Activated CD4-positive, alpha-beta T cell treated with anti-CD3 and anti-CD28 coated beads for 48 hours (primary cell): Measurements from ENCODE around the gene RAD18.

Source experiments
- DNase-seq: peaks from one replicate; pipeline ENCODE4 v3.0.0-alpha.2; 2020

The RAD18 gene

DNA sequence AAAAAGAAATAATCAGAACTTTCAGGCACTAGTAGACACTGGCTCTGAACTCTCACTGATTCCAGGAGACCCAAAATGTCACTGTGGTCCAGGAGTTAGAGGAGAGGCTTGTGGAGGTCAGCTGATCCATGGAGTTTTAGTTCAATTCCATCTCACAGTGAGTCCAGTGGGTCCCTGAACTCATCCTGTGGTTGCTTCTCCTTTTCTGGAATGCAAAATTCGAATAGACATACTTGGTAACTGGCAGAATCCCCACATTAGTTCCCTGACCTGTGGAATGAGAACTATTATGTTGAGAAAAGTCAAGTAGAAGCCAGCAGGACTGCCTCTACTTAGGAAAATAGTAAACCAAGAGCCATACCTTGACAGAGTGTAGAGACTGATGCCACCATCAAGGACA, 106.6 kb downstream of the RAD18 start:
- DNase-seq = no peak

DNA sequence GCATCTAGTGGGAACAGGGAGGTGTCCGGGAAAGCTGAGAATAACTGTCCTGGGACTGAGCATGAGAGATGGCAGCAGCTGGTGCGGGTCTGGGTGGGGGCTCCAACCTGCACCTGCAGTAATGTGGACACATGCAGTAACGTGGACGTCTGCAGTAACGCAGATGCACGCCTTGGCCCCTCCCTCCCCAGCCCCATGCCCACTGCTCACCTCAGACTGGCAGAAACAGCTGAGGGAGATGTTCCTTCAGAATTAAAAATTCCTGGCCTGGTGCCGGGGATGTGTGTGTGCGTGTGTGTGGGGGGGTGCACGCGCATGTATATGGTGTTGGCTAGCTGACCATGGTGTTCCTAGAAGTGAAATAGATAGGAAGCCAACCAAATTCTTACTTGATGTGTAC, 107.2 kb downstream of the RAD18 start:
- DNase-seq = no peak

DNA sequence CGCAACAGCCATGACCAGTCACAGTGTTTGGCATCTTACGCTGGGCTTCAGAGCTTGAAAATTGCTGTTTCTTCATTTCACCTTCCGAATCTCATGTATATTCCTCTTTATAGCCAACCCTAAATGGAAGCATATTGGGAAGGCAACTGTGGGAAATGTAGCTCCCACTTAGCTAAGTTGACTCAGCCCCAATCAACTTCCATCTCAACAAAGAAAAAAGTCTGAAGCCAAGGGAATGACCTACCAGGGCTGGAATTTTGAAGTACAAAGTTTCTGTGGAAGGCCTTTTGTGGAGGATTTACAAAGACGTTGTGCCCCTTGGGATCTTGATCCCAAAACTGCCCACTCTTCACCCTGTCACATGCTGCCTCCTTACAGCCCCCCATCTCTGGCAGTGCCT, 108.6 kb downstream of the RAD18 start:
- DNase-seq = no peak

DNA sequence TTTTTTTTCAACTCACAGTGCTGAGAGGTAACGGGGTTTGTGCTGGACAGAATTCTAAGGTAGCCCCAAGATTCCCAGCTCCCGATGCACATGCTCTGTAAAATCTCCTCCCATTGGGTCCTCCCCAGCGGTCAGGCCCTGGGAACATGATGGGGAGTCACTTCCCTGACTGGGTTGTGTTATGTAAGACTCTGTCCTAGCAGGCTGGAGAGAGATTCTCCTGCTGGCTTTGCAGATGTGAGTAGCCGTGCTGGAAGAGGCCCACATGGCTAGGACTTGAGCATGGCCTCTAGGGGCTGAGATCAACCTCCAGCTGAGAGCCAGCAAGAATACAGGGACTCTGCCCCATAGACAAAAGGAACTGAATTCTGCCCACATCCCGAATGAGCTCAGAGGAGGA, 110.2 kb downstream of the RAD18 start:
- no peak for DNase-seq

DNA sequence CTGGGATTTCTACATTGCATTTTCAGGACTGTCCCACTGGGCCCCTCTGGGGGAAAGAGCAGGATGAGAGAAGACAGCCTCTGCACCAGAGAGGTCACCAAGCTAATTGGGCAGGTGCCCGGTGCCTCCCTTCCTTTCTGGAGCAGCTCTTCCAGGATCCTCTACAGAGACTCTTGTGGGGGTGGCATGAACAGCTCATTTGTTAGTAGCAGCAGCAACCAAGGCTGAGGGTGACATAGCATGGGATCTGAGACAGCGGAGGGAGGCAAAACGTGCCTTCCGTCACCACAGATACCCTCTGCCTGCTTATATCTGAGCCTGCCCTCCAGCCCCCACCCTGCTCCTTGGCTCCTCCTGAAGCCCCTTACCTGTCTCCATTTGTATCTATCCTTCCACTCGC, 110.8 kb downstream of the RAD18 start:
- DNase-seq = no peak

DNA sequence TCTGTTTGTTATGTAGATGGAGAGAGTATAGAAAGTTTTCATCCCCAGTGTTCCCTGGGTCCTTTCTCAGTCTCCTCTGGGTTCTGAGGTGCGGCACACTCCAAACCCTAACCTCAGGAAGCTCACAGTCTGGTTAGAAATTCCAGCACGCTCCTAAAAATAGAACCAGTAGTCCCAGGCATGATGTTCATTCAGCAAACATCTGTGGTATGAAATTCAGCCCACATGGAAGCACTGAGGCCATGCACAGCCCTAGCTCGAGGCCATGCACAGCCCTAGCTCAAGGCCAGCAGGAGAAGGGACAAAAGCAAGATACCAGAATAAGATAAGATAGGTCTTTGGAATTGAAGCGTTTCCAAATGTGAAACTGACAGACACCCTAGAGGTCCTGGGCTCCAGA, 111.6 kb downstream of the RAD18 start:
- DNase-seq = no peak

DNA sequence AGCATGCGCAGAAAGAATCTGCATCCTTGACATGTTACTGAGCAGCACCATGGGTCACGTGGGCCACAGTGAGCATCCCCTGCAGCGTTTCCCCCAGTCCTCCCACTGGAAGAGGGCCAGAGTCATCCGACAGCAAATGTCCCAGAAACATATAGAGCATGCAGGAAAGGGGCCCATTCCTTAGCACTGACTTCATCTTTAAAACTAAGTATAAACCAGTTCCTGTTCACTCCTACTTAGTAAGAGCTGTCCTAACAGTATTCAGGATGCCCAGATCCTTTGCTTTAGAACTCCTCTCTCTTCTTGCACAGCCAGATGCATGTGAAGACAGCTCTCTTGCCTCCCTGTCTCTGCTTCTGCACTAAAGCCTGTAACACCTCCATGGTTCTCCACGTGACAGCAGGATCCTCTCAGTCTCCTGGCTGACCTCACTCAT, 114.6 kb downstream of the RAD18 start:
- no peak for DNase-seq

DNA sequence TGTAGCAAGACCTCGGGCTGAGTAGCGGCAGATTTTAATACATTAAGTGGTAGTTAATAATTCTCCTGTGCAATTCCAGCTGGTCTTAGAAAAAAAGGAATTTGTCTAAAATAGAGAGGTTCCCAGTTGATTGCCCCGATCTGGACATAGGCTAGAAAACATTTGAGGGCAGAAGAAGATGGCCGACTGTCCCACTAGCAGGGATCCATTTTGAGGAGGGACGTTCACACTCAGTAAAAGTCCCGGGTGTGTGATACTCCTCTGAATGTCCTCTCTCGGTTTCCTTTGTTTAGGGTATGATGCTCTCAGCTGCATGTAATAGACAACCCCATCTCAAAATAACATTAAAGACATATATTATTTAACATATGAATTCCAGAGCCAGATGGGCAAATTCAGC, 116.0 kb downstream of the RAD18 start:
- no peak for DNase-seq

DNA sequence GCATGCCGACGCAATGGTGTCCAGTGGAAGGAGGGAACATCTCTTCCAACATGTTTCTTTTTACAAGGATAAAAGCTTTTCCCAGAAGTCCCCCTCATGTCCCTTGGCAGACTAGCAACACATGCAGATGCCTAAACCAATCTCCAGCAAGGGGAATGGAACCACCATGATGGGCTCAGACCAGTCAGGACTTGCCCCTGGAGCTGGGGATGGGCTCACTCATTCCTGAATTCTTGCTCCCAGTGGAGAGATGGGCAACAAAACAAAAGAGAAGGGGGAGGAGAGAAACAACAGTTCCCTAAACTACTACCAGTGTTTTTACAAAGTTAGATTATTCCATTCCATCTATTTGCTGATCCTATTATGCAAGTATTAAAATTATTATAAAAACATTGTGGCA, 117.1 kb downstream of the RAD18 start:
- DNase-seq = no peak

DNA sequence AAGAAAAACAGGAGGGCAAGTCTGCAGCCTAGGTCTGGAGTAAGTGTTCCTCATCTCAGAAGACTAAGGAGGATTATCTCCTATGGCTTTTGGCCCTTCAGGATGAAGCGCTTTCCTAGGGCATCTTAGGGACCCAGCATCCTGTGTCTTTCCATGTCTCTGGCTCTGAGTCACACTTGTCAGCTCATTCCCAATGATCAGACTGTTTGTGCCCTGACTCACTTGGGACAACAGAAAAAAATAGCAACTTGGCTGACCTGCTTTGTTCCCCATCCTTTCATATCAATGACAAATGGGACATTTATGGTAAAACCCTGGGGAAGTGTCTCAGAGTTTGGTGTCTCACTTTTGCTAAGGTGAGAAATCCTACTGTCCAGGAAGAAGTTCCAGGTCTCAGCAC, 117.6 kb downstream of the RAD18 start:
- DNase-seq = no peak

DNA sequence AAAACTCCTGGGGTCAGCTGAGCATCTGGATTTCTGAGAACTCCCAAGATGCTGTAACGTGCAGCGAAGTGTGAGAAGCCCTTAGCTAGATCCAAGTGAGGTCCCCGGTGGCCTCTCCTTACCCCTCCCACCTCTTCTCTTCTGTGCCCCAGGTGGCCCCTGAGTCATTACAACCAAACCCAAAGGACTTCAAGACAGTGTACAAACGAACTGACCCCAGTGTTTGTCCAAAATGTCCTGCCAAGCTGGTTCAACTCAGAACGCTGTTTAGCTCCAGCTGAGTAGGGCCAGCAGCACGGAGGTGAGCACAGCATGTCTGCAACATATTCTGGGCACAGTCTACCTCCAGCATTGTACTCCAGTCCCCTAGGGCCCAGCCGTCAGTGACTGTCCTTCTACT, 119.9 kb downstream of the RAD18 start:
- DNase-seq = no peak

DNA sequence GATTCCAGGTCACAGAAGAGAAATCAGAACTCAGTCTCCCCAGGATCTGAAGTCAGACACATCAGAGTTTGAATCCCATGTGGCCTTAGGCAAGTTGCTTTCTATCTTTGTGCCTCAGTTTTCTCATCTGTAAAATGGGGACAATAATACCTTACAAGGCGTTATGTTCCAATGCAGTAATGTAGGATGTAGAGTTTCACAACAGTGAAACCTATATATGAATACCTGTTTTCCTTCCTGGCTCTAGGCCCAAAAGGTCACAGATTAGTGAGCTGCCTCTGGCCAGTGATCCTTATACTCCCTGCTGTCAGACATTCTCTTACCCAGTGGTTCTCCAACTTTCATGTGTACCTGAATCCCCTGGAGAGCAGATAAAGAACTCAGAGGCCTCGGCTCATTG, 121.0 kb downstream of the RAD18 start:
- no peak for DNase-seq

DNA sequence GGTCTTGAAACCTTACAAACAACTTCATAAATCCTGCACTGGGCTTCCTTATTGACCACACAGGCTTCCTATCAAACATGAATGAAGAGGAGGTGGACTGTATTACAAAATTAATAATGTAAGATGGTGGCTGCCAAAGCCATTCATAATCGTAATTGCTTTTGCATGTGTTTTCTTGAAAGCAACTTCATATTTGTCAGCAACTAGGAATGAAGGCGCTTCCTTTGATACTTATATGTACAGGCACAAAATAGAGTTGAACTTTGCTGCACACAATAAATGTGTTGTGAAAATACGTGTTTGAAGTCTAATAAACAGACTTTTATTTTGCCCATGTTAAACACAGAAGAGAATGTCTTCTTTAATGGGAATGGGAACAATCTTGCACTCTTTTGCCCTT, 121.8 kb downstream of the RAD18 start:
- DNase-seq = no peak

DNA sequence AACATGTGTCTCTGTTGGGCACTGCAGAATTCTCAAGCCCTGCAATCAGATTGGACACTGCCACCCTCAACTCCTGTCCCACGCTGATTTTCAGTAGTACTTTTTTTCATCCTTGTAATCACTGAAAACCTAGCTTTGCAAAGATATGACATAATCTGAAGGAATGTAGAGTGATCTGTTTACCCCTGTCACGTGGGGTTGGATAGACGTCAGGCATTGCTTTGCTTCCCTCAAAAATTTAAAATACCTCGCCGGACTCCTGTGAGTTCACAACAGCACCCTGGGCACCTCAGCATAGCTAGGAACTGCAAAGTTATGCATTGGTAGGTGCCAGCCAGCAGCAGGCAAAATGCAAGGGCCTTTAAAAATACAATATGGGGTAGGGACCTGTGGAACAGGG, 122.7 kb downstream of the RAD18 start:
- no peak for DNase-seq

DNA sequence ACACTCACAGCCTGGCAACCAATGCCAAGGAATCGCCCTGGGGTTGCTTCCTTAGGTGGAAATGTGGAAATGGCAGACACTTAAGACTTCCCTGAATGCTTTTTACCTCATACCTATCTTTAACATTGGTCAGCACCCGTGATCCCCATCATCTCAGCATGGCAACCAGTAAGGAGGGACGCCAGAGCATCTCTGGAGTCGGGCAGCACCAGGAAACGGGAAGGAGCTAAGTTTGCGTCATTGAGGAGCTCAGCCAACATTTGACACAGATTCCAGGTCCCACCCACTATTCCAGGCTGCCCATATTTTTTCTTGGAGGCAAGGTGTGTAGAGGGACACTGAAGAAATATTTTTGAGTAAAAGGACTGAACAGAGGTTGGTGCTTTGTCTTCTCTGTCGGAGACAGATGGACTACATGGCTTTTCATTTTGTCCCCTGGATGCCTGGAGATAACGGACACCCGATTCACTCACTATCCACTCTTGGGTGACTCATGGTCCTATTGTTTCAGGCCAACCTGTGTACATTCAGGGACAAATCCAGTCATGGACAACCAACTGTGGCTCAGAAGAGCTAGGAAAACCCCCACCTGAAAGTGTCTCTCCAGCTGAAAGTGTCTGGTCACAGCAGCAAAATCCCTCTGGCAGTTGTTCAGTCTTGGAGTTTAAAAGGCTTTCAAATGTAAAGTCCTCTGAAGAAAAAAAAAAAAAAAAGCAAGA, 123.5 kb downstream of the RAD18 start:
- no peak for DNase-seq

DNA sequence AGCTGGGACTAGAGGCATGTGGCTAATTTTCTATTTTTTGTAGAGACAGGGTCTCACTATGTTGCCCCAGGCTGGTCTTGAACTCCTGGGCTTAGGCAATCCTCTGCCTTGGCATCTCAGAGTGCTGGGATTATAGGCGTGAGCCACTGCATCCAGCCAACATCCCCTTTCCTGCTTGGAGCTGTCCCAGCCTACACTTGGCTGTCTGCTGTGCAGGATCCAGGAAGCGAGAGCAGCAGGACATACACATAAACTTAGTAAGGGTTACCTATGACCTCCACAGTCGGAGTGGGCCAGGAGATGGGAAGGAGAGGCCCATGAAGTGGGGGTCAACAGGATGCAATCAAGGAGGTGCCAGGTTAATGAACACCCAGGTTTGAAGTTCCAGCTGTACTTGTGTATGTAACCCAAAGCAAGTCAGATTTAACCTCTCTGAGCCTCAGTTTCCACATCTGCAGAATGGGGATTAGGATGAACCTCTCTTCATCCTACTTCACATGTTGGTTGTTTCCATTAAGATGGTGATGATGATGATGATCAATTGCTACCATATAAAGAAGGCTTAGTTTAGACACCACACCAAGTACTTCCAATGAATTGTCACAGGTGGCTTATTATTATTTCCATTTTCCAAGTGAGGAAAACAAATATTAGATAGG, 124.4 kb downstream of the RAD18 start:
- no peak for DNase-seq

DNA sequence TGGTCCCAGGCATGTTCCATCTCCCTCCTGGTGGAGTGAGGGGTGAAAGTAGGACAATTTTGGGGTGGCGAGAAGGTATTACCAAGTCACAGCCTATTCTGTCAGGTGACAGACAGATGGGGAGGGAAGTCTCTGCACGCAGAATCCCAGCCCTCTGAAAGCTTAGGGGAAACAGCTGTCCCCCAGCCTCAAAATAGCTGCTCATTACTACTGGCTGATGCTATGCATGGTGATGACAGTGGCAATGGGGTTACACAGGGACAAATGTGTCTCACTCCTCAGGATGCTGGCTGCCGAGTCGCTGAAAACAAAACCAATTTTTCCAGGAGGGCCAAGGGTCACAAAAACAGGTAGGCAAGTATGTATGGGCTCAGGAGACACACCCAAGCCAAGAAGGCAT, 125.0 kb downstream of the RAD18 start:
- DNase-seq = no peak

DNA sequence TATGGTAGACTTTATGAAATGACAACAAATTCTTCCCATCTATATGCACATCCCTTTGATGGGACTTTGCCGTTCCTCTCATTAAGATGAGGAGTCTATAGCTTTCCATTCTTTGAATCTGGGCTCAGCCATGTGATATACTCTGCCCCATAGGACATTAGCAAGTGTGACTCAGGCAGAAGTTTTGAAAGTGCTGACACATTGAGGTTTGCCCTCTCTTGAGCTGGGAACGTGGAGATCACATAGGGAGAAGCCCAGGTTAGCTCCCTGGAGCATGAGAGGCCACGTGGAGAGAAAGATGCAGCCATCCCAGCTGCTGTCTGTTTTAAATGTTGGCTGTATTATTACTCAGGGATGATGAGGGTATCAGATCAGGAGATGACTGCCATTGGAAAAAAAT, 126.1 kb downstream of the RAD18 start:
- DNase-seq = no peak

DNA sequence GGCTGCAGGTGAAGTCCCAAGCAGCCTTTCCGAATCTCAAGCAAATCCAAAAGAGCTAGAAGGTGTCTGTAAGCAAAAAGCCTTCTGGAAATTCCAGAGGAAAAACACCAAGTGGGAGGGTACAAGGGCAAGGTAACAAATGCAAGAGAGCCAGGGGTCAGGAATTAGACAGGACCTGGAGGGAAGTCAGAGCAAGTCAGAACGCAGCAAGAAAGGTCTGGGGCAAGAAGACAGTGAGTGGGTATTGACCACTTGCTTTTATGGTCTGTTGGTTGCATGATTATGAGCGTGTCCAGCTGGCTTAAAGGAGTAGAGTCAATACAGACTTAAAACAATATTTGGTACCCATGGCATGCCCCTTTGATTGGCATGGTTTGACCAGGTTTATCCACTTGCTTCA, 127.2 kb downstream of the RAD18 start:
- DNase-seq = no peak

DNA sequence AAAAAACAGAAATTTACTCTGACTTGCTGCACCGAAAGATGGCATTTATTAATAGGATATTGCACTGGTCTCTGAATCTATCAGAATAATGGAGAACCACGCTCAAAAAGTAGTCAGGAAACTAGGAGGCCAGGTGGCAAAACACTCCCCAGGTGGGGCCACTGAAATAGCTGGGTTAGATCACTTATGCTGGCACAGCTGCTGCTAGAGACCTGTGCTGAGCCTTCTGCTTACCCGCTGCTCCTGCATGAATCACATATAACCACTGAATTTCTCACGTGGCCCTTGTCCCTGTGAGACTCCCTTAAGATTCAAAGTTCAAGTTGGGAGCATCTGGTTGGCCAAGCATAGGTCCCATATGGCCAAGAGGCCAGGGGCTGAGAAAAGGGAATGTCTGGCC, 127.9 kb downstream of the RAD18 start:
- no peak for DNase-seq

DNA sequence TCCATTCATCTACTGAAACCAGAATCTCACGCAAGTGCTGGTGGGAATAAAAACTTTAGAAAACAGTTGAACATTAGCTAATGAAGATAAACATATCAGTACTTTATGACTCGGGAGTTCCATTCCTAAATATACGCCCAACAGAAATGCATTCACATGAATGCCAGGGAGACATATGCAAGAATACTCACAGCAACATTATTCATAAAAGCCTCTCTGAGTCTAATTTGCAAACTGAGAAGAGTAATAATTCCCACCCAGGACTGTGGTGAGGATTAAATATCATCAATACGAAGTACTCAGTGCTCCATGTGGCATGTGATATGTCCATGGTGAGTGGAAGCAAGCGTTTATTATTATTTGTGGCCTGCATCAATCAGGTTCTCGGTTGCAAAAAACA, 128.3 kb downstream of the RAD18 start:
- DNase-seq = no peak

DNA sequence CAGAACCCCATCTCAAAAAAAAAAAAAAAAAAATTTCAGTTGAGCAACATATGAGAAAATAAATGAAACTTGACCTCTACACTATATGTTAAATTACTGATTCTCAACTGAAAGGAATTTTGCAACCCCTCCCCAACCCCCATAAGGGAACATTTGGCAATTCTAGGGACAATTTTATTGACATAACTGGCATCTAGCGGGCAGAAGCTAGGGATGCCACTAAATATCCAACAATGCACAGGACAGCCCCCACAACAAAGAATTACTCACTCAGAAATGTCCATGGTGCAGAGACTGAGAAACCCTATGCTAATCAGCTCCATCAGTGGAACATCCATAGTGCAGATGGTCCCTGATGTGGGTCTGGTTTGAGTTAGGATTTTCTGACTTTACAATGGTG, 135.6 kb downstream of the RAD18 start:
- no peak for DNase-seq
